ENCODE results near the gene PCDHGA8.

Gene PCDHGA8

GRCh38 chr5:141434006-141434405, 41.6 kb downstream of the PCDHGA8 start:
- DNase-seq (ENCODE audit: low spot score), result no peak

- DNase-seq (ENCODE audit: low spot score), result no peak
Observed at GRCh38 chr5:141437221-141437620, 44.8 kb downstream of the PCDHGA8 start.

- DNase-seq (ENCODE audit: low spot score), result no peak
Observed at GRCh38 chr5:141439411-141440141, 47.1 kb downstream of the PCDHGA8 start.

GRCh38 chr5:141440341-141440740, 47.9 kb downstream of the PCDHGA8 start:
- no peak for DNase-seq (ENCODE audit: low spot score)

GRCh38 chr5:141441571-141442170, 49.2 kb downstream of the PCDHGA8 start:
- DNase-seq (ENCODE audit: low spot score), result no peak
